Measurements from ENCODE around the gene C3orf20.

C3orf20 gene

GRCh38 chr3:14774431-14774830 is 99.5 kb downstream of the C3orf20 start:
- no peak for DNase-seq (ENCODE audit: low read depth in 2 of 2)

GRCh38 chr3:14775011-14775410 is 100.1 kb downstream of the C3orf20 start:
- no peak for DNase-seq (ENCODE audit: low read depth in 2 of 2)

- DNase-seq (ENCODE audit: low read depth in 2 of 2): no peak
These were observed 100.6 kb downstream of the C3orf20 start for GRCh38 chr3:14775563-14775962.

DNA sequence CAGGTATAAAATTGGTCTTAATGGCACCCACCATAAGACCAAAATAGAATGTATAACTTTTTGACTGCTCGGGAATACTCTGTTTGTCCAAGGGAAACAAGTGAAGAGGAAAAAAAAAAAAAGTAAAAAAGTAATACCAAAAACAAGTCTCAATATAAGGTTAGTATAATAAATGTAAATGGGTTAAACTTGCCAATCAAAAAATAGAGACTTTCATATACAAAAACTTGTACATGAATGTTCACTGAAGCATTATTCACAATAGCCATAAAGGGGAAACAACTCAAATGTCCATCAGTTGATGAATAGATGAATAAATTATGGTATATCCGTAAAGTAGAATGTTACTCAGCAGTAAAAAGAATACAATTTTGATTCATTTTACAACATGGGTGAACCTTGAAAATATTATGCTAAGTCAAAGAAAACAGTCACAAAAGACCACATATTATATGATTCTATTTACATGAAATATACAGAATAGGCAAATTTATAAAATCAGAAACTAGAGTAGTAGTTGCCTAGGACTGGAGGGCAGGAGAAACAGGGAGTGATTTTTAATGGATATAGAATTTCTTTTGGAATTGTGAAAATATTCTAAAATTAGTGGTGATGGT is 104.2 kb downstream of the C3orf20 start:
- no peak for DNase-seq (ENCODE audit: low read depth in 2 of 2)

DNA sequence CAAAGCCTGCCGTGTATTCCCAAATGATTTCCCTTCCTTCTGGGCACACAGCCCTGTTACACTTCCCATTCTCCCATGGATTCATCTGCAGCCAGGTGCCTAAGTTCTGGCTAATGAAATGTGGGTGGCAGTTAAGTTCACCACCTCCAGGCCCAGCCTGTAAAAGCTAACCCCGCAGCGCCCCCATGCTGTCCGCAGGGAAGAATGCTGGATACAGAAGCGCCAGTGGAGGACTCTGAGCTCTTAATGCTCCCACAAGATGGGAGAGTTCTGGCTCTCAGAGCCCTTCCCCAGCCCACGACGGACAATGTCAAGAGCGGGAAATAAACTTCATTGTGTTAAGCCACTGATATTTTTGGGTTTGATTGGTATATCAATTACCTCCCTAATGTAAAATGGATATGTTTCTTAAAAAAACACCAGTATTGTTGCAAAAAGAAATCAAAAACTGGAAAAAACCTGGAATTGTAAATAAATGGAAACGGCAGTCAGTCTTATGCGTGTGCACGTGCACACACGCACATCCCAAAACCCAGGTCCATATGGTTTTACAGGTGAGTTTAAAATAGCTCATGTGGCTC is 106.1 kb downstream of the C3orf20 start:
- DNase-seq (ENCODE audit: low read depth in 2 of 2): peak; percentile 8 to 19

DNA sequence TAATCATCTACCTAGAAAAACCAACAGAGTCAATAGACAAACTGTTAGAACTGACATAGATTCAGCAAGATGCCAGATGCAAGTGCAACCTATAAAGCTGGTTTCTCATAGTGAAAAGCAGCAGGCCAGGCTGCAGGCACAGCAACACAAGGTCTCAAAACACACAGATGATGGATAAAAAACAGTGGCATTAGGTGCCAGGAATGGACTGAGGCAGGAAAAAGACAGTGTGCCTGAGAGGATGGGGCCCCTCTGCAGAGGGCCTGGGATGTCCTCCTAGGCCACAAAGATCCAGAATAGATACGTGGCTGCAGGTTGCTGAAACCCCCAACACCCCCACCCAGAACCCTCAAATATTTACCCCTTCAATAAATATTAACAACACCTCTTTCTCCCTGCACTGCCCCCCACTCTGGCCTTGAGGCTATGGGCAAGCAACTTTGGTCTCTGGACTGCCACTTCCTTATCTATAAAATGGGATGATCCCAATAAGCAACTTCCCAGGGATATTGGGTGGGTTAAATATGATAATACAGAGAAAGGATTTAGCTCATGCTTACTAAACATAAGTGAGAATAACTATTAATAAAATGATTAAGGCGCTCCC is 108.6 kb downstream of the C3orf20 start:
- DNase-seq (ENCODE audit: low read depth in 2 of 2): no peak

DNA sequence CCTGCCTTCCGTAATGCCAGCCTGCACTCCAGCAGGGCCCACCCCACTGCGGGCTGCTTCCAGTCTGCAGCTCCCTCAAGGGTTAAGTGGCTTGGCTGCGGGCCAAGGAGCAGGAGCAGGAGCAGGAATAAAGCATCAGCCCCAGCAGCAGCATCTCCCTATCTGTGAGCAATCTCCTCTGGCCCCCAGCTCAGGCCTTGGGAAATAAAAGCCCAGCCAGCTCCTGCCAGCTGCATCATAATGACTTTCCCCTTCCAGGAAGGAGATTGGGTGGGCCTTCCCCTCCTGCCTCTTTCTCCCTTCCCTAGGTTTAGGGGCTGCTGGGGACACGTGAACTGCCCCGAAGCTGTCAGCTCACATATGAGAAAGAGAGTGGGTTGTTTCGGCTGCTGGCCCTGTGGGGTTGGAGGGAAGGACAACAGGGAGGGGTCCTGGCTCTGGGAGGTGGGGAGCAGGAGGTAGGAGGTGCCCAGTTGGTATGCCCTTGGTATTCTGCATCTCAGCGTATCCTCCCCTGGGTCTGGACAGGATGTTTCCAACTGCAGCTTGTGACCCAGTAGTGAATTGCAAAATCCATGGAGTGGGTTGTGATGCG is 109.2 kb downstream of the C3orf20 start:
- DNase-seq (ENCODE audit: low read depth in 2 of 2): no peak

GRCh38 chr3:14785207-14786155 is 110.5 kb downstream of the C3orf20 start:
- no peak for DNase-seq (ENCODE audit: low read depth in 2 of 2)

DNA sequence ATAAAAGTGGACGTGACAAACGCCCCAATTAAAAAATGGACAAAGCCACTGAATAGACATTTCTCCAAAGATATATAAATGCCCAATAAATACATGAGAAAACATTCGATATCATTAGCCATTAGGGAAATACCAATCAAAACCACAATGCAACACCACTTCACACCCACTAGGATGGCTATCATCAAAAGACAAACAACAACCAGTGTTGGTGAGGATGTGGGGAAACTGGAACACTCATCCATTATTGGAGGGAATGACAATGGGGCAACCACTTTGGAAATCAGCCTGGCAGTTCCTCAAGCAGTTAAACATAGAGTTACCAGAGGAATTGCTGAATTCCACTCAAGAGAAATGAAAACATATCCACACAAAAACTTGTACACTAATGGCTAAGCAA is 111.4 kb downstream of the C3orf20 start:
- DNase-seq (ENCODE audit: low read depth in 2 of 2): no peak

DNA sequence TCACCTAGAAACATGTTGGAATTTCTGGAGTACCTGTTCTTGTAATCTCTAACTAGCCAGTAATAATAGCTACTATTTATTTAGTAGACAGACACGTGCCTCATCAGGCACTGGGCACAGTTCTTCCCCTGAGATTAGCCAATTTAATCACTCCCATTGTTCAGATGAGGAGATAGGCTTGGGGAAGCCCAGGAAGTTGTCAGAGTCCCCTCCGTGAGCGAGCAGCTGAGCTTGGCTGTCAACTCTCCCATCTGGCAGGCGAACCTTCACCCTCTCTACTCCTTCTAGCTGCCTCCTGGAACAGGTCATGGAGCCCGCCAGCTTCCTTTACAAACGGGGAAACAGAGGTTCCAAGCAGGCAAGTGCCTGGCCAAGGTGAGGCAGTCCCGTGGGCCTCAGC is 112.7 kb downstream of the C3orf20 start:
- no peak for DNase-seq (ENCODE audit: low read depth in 2 of 2)

DNA sequence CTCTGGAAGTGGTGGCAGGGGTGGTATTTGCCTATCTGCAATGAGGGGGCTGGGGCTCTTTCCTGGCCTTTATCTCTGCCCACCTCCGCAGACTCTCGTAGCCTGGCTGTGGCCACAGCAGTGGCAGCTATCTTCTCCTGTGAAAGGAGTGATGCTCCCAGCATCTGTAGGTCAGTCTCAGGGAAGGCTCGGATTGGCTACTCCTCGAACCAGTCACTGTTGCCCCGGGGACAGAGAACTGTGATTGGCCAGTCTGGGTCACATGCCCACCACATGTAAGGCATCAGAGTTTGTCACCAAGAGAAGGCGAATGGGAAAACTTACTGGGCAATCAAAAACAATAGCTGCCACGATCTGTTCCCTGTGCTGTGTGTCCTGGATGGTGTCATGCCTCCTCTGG is 113.7 kb downstream of the C3orf20 start:
- no peak for DNase-seq (ENCODE audit: low read depth in 2 of 2)

DNA sequence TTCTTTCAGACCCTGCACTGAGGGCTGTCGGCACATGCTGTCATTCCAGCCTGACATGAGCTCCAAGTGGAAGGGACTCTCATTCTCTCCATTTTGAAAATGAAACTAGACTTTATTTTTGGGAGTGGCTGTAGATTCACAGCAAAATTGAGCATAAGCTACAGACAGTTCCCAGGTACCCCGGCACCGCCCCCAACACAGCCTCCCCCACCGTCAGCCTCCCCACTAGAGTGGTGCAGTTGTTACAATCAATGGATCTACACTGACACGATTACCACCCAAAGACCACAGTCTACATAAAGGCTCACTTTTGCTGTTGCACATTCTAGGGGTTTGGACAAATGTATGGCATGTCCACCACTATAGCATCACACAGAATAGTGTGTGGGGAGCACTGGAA is 114.3 kb downstream of the C3orf20 start:
- DNase-seq (ENCODE audit: low read depth in 2 of 2): no peak

GRCh38 chr3:14789640-14790285 is 114.8 kb downstream of the C3orf20 start:
- DNase-seq (ENCODE audit: low read depth in 2 of 2): no peak

GRCh38 chr3:14791343-14791945 is 116.5 kb downstream of the C3orf20 start:
- peak; percentile 39 to 44 for DNase-seq (ENCODE audit: low read depth in 2 of 2)

GRCh38 chr3:14792691-14793121 is 117.8 kb downstream of the C3orf20 start:
- DNase-seq (ENCODE audit: low read depth in 2 of 2): no peak

- no peak for DNase-seq (ENCODE audit: low read depth in 2 of 2)
These were observed 118.4 kb downstream of the C3orf20 start for GRCh38 chr3:14793126-14793857.

GRCh38 chr3:14793858-14794234 is 118.9 kb downstream of the C3orf20 start:
- no peak for DNase-seq (ENCODE audit: low read depth in 2 of 2)

DNA sequence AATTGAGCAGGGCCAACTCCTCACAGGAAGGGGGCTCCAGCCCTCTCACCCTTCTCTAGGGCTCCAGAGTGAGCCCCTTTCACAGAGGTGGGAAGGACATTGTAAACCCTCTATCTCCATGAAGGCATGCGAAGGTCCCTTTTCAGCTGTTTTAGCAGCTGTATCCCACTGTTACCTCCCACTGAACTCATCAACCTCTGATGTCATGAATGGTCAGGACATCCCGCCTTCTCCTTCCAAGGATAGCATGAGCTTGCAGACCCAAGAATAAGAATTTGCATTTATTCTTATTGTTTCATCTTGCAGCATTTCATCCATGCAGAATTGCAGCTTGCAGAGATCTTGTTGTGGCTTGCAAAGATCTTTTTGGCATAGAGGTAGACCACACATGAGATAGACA is 119.5 kb downstream of the C3orf20 start:
- DNase-seq (ENCODE audit: low read depth in 2 of 2): no peak

DNA sequence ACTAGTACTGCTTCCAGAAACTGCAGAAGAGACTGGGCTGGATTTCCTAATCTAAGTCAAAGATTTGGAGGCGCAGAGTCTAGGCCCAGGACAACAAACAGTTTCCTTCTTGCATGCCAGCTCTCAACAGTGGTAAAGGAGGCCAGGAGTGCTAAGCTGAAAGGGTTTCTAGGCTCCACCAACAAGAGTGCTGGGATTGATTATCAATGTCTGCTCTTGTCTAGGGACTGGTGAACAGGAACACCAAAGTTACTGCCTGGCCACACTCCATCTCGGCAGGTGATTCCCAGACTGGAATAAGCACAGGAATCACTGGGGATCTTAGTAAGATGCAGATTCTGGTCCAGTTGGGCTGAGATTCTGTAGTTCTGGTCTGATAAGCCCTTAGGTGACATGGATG is 121.1 kb downstream of the C3orf20 start:
- DNase-seq (ENCODE audit: low read depth in 2 of 2): no peak

DNA sequence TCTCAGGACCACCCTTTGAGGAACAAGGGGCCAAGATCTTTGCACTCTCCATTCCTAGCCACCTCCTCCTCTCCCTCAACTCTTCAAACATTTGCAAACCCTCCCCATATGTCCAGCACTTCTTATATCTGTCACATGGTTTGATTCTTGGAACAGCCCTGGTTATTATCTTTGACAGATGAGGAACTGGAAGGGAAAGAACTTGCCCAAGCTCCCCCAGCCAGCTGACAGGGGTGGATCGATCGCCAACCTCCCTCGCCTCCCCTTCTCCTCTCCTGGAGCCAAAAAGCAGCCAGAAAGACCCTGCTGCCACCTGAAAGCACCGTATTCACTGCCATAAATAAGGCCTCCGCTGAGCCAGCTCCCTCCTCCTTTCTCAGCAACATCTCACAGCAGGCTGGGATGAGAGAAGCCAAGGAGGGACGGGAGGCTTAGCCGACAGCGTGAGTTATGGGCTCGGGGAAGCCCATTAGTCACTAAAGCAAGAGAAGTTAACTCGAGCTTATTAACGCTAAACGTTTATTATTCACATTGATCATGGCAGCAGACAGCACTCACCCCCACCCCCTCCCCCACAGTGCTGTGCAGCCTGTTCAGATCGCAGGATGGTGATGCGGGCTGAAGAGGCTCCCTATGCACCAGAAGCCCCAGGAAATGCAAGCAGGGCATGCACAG is 121.6 kb downstream of the C3orf20 start:
- DNase-seq (ENCODE audit: low read depth in 2 of 2): no peak

Data from stimulated activated CD8-positive, alpha-beta memory T cell treated with anti-CD3 and anti-CD28 coated beads, Interleukin-2, amount 100 ng/mL, for 48 hours (primary cell).